GM21526 (cell line): ENCODE results near the gene ZNF132.
A peak's percentile ranks its signal among the peaks of the same experiment; 100 is the strongest.
"Not testable (repeated sequence)": the region's sequence is repeated elsewhere in the genome, so short reads cannot be mapped to it uniquely, and the experiment has no call there.

ENCODE experiments used
- ATAC-seq: cut with Tn5 transposase; IDR thresholded peaks from one replicate; pipeline ENCODE4 v1.9.1; 2021; ENCODE audit warnings: moderate library complexity; ENCODE audit not compliant: unreplicated experiment, low FRiP score

ZNF132 gene

GRCh38 chr19:58439576-58440554 lies at the start of gene ZNF132:
ZNF132 (minus strand) TSS chr19:58440153; CDS start chr19:58439821, 332 bp downstream.
- peak; percentile 85 for ATAC-seq

GRCh38 chr19:58484349-58484748 lies 44.4 kb upstream of the ZNF132 start:
- not testable (repeated sequence) for ATAC-seq

DNA sequence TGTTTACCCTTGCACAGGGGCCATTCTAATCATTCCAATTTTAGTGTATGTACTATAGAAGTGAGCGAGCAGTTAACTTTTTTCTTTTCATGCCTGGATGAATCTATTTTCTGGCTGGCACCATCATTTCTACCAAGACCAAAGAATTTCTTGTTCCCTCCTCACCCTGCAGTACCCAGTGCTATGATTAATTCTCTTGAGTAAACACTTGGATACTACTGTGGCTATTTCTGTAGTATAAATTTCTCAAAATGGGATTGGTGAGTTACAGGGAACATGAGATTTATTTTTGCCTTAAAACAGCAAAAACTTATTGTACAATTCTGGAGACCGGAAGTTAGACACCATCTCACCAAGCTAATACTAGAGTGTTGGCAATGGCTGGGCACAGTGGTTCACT lies 43.8 kb upstream of the ZNF132 start:
- ATAC-seq: no peak

DNA sequence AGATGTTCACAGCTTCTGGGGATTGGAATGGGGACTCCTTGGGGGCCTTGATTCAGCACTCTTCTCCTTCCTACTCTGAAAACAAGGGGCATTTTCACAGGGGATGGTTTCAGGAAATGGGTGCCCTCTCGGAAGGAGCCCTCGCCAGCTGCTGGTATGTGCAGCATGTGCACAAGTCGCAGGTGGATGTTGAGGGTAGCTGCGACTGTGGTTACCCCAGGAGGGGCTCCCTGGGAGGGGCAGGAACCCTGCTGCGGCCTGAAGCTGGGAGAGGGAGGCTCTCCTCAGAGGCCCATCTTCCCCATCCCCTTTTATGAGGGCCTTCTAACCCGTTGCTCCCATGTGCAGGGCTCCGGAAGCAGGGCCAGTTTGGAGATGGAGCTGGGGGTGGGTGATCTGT lies 42.4 kb upstream of the ZNF132 start:
- ATAC-seq: no peak

- no peak for ATAC-seq
Measured at GRCh38 chr19:58480831-58481230, 40.9 kb upstream of the ZNF132 start.

DNA sequence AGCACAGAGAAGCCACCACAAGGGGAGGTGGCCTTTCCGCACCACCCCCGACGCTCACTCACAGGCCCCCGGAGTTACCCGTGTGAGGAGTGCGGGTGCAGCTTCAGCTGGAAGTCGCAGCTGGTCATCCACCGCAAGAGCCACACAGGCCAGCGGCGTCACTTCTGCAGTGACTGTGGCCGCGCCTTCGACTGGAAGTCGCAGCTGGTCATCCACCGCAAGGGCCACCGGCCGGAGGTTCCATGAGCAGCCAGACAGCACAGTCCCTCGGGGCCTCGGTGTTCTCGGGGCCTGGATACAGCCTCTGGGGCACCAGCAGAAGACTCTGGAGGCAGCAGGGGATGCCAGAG lies 40.5 kb upstream of the ZNF132 start:
- ATAC-seq: no peak

GRCh38 chr19:58479736-58480480 lies 40.0 kb upstream of the ZNF132 start:
- ATAC-seq: no peak

DNA sequence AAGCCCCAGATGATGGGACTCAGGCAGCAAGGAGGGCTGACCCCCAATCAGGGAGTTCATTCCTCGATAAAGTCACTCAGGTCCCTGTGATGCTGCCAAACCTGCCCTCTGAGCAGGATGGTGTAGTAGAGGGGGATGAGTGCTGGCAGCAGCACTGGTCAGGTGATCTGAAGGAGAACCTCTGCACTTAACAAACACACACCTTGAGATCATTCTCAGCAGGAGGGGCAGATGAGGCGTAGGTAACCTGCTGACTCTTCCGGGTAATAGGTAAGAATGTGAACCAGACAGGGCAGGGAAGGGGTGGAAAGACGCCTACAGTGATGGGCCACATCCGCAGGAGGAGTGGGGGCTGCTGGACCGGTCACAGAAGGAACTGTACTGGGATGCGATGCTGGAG lies 39.4 kb upstream of the ZNF132 start:
- ATAC-seq: no peak

GRCh38 chr19:58477871-58478270 lies 37.9 kb upstream of the ZNF132 start:
- no peak for ATAC-seq

GRCh38 chr19:58477130-58477529 lies 37.2 kb upstream of the ZNF132 start:
- ATAC-seq: no peak

DNA sequence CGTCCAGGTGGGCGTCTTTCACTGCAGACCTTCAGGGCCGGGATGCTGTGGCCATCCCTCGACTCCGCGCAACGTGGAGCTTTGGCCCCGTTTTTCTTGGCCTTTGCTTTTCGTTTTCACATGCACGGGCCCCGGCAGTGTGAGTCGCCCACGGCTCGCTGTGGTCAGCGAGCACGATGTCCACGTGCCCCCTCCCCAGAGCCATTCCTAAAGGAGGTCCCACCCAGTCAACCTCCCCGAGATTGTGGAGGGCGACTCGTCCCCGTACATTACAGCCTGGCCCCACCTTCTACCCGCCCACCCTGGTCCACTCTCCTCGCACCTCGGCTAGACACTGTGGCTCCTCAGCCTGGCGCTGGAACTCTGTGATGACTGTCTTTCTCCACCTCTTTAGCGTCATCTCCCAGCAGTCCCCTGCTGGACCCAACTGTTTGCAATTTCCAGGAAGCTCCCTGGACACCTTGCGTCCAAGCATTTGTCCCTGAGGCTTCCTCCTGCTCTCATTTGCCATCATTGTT lies 36.6 kb upstream of the ZNF132 start:
- peak; percentile 3 for ATAC-seq

- peak; percentile 71 for ATAC-seq
Measured at GRCh38 chr19:58475714-58476497, 36.0 kb upstream of the ZNF132 start, which contains the start of gene ZNF446. ZNF446 (plus strand) TSS chr19:58476352; CDS start chr19:58477219, 867 bp downstream.

GRCh38 chr19:58474997-58475713 lies 35.2 kb upstream of the ZNF132 start:
- ATAC-seq: no peak

- ATAC-seq: no peak
Measured at GRCh38 chr19:58474291-58474996, 34.5 kb upstream of the ZNF132 start.

- no peak for ATAC-seq
Measured at GRCh38 chr19:58473775-58474174, 33.8 kb upstream of the ZNF132 start.

DNA sequence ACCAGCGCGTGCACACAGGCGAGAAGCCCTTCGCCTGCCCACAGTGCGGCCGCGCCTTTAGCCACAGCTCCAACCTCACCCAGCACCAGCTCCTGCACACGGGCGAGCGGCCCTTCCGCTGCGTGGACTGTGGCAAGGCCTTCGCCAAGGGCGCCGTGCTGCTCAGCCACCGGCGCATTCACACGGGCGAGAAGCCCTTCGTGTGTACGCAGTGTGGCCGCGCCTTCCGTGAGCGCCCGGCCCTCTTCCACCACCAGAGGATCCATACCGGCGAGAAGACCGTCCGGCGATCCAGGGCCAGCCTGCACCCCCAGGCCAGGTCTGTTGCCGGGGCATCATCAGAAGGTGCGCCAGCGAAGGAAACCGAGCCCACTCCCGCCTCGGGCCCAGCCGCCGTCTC lies 31.8 kb upstream of the ZNF132 start:
- no peak for ATAC-seq

- ATAC-seq: not testable (repeated sequence)
Measured at GRCh38 chr19:58470837-58471543, 31.0 kb upstream of the ZNF132 start.

DNA sequence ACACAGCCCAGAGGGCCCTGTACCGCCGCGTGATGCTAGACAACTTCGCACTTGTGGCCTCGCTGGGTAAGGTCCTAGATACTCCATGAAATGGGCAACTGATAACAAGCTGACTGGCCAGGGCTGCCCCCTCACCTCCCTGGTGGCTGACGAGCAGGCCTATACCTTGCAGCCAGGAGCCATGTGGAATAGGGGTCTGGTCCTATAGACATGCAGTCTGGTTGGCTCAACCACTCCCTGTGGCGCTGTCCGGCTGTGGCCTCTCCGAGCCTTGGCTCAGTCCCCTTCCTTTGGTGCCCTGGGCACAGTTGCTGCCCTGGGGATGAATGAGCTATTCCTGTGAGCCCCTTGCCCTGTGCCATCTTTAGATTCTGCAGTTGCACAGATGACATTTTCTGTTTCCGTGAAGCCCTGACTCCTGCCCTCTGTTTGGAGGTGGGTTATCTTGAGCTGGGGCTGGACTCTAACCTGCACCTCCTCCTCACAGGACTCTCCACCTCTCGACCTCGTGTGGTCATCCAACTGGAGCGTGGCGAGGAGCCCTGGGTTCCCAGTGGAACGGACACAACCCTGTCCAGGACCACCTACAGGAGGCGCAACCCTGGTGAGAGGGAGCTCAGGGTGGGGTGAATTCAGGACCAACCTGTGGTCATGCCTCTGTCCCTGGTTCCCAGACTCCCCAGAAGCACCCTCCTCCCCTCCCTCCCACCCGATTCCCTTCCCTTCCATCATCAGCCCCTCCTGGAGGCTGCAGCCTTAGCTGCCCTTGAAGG lies 29.5 kb upstream of the ZNF132 start:
- no peak for ATAC-seq
